ENCODE results near the gene IL22RA1.

Gene IL22RA1, protein sequence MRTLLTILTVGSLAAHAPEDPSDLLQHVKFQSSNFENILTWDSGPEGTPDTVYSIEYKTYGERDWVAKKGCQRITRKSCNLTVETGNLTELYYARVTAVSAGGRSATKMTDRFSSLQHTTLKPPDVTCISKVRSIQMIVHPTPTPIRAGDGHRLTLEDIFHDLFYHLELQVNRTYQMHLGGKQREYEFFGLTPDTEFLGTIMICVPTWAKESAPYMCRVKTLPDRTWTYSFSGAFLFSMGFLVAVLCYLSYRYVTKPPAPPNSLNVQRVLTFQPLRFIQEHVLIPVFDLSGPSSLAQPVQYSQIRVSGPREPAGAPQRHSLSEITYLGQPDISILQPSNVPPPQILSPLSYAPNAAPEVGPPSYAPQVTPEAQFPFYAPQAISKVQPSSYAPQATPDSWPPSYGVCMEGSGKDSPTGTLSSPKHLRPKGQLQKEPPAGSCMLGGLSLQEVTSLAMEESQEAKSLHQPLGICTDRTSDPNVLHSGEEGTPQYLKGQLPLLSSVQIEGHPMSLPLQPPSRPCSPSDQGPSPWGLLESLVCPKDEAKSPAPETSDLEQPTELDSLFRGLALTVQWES

DNA sequence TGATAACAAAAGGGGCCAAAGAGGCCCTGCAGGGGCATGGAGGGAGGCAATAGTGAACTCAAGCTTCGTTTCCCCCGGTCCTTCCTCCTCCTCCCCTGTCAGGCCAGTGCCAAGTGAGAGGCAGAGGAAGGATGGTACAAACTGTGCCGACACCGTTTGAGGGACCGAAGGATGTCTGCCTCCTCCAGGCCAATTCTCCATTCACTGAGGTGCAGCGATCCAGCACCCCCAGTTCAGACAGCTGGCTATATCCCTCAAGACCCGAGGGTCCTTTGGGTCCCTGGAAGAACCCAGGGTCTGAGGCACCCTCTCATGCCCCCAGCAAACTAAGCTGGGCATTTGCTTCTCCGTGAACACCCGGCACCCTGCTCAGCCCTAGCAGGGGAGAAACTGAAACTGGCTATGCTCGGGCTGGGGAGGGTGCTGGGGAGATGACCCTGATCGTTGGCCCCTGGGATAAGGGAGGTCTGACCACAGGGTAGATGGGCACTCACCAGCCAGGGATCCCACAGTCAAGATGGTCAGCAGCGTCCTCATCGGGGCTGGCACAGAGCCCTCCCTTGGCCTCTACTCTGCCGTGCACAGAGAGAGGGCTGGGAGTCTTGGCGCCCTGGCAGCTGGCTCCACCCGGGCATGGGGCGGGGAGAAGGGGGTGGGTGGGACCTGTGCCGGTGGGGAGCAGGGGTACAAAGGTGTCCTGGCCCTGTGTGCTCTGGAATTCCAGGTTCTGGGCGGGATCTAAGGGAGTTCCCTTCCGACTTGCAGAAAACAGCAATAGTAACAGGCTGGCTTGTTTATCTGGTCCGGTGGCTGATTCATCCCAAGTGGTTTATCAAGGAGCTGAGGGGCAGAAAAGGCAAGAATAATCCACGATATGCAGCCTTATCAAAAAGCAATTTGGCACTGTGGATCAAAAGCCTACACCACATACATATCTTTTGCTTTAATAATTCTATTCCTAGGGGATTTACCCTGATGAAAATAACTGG is at the start of gene IL22RA1:
IL22RA1 (minus strand) TSS at position 595 of the 989 bp plus-strand sequence; CDS start at position 537, 58 bp downstream.
- no peak for DNase-seq (ENCODE audit: low read depth)

DNA sequence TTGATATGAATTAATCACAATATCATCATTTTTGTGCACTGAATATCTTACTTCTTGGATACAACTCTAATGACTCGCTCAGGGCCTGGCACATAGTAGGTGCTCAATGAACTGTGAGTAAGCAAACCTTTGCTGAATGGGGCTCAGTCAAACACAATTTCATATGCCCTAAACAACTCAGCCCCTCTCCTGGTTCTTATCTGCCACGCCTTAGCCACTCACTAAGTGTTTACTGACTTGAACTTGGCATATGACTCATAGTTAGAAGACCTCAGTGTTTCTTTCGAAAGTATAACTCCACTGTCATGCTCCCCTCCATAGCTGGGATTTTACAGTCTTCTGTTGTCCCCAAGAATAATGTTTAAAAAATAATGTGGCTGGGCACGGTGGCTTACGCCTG is 48.9 kb upstream of the IL22RA1 start:
- peak; percentile 44 for DNase-seq (ENCODE audit: low read depth)

DNA sequence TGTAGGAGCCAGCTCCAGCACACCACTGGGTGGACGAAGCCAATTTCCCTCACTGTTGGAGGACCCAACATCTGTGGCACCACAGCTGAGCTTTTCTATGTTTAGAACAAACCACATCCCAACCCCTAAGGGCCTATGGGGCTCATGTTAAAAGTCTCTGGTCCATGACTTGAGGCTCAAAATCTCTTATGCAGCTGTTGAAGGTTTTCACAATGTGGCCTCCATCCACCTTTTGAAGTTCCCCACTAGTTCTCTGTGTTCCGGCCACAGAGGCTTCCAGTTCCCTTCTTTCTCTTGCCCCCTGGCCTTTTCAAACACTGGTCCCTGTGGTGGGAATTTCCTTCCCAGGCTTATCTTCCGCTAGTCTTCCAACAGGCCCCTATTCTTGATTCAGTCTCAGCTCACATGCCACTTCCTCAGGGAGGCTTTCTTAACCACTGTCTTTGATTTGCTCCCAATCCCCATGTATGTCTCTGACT is 48.1 kb upstream of the IL22RA1 start:
- no peak for DNase-seq (ENCODE audit: low read depth)

DNA sequence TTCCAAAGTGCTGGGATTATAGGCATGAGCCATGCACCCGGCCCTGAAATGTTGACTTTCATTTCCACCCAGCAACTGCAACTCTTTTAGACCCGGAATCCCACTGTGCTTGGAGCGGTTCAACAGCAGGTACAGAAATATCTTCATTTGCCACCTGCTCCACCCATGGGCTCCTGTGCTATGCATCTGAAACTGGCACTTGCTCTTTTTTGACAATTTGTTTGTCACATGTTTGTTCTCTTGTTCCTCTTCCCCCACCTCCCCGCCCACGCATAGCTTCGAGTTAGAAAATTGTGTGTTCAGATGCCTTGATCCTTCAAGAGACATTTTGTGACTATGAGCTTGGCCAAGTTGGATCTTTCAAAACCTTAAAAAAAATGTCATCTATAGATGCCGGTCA is 46.6 kb upstream of the IL22RA1 start:
- no peak for DNase-seq (ENCODE audit: low read depth)

DNA sequence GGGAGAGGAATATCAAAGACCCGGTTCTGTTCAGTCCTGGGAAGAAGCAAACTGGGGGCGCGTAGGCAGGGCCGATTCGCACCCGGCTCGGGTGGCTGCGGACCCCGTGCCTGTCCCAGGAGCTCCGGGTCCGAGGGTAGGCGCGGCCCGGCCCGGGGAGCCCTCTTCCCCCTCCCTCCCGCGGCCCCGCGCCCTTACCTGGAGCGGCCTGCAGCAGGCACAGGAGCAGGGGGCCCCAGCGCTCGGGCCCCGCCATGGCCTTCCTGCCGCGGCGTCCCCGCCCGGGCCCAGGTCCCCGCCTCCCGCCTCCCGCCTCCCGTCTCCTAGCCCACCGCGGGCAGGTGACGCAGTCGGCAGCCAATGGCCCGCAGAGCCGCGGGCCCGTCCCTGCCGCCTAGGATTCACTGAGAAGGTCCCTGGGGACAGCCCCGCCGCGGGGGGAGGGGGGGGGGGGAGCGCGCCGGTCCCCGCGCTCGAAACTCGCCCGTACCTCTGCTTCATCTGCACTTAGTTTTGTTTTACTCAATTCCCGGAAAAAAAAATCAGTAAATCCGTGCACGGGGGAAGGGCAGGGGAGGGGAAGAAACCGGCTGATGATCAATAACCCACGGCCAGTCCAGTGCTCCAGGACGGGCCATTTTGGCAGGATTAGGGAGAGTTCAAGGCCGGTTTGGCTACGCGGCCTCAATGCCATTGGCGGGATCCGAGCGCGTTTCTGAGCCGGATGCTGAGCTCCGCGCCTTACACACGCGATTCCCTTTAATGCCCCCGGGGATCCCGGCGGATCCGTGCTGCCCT is 44.3 kb upstream of the IL22RA1 start, which contains the start of gene IFNLR1:
IFNLR1 (minus strand) TSS at position 297 of the 798 bp plus-strand sequence; CDS start at position 256, 41 bp downstream.
- DNase-seq (ENCODE audit: low read depth) = no peak

DNA sequence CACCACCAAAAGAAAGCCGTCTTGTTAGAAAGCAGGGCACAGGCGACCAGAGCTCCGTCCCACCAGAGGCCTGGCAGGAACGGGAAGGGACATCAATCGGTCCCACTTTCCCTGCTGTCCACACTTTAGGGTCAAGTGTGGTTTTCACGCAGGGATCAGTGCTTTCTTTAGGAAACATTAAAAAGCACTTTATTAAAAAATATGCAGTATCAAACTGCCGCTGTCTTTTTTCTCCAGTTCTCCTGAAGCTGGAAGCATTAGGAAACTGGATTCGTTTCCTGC is 43.7 kb upstream of the IL22RA1 start:
- DNase-seq (ENCODE audit: low read depth) = no peak

DNA sequence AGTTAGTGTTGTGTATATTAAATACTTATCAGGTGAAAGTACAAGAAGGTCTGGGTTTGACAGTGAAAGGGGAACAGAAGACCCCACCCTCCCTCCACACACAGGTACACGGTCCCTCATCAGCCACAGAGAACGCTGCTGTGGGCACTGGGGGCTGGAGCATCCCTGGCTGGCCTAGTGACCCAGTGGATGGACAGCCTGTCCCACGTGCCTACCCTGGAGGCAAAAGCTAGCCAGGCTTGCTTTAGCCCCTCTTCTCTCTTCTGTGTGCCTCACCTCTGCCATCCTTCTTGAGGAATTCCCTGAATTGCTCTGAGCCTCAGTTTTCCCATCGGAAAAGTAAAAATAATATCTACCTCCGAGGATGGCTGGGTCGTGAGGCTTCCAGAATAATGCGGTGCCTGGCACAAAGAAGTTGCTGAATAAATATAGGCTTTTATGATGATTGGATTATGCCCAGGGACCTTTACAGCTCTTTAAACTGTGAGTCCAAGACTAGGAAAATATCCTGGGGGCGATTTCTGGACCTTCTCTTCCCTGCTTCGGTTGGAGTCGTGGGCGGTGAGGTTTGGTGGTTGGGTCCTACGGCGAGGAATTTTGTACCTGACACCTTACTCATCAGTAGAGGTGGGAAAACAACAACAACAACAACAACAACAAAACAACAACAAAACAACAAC is 43.2 kb upstream of the IL22RA1 start:
- no peak for DNase-seq (ENCODE audit: low read depth)

DNA sequence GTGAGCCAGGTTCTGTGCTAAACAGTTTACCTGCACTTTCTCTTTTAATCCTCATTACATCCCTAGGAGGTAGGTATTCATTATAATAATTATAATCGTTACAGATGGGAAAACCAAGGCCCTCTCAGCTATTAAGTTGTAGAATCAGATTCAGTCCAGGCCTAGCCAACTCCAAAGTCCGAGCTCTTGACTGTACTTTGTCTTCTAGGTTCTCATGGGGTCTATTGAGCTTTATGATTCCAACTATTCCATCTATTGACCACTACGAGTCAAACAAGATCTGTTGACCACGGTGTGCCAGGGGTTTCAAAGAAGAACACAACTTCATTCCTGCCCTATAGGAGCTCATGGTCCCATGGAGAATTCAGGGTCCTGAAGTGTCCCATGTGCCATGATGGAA is 42.1 kb upstream of the IL22RA1 start:
- DNase-seq (ENCODE audit: low read depth) = no peak

DNA sequence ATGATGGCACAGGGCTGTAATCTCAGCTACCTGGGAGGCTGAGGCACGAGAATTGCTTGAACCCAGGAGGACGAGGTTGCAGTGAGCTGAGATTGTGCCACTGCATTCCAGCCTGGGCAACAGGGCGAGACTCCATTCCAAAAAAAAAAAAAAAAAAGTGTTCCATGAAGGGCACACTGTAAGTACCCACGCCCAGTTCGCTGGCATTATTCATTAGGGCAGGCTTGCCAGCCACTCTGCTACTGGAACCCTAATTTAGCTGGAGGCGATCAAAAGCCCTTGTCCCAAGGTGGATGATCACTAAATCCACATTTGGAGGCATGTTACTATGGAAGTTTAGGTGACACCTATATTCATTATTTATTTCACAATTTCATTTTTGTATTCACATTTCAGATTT is 39.1 kb upstream of the IL22RA1 start:
- no peak for DNase-seq (ENCODE audit: low read depth)

DNA sequence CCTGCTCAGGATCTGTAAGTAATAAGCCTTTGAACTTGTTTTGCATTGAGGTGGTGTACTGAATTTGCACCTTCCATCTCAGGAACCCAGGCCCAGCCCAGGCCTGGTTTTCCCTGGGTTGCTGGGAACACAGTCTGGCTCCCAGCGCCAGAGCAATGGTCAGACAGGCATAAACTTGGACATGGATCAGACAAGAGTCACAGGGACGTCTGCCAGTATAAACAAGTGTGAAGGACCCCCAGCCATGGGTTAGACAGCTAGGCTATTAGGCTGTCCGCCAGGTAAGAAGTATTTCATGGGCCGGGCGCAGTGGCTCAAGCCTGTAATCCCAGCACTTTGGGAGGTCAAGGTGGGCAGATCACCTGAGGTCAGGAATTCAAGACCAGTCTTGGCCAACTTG is 38.7 kb upstream of the IL22RA1 start:
- DNase-seq (ENCODE audit: low read depth) = no peak

DNA sequence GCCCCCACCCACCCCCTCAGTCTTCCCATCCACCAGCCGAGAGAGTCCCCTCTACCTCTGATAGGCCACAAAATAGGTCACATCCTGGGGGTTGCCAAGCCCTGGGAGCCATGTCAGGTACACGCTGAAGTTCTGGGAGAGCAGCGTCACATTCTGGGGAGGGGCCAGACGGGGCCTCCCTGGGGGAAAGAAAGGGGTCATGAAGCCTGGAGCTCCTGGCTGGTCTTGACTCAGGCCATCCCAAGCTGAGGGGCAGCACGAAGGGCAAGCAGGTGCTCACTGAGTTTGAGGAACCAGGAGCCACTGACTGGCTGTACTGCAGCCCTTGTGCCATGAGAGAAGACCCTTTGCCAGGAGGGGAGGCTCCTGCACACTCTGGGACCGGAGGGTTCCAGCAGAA is 37.7 kb upstream of the IL22RA1 start:
- no peak for DNase-seq (ENCODE audit: low read depth)

DNA sequence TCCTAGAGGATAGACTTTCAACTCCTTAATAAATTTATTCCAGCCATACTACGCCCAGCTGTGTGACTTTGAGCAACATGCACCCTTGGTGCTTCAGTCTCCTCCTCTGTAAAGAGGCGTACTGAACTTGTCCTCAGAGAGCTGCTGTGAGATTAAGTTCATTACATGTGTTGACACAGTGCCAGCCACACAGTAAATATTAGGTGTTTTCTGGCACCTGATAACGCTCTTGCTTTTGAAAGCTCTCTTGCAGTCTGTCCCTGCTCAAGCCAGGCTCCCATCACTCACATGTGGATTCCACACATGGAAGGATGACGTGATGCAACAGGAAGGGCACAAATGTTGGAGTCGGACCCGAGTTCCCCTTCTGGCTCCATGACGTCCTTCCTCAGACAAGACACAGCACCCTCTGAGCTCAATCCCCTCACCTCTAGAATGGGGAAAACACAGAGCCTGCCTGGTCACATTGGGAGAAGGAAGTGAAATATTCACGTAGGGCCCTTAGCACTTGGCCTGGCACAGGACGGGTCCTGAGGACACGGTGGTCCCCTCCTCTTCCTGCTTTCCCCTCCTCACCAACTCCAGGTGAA is 36.4 kb upstream of the IL22RA1 start:
- no peak for DNase-seq (ENCODE audit: low read depth)

DNA sequence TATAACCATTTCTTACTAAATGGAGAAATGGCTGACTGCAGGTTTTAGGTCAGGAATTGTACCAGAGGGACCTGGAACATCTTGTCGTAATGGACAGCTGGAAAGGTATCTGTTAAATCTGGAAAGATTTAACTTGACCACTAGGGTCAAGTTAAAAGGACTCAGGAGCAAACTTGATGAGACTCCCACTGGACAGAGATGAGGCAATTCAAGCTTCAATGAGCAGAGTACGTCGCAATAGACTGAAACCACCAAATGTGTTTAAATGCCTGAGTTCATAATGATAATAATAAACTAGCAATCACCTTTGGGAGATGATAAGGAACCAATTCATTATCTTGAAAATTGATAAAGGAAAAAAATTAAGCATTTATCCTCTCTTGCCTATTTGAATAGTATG is 35.5 kb upstream of the IL22RA1 start:
- no peak for DNase-seq (ENCODE audit: low read depth)

DNA sequence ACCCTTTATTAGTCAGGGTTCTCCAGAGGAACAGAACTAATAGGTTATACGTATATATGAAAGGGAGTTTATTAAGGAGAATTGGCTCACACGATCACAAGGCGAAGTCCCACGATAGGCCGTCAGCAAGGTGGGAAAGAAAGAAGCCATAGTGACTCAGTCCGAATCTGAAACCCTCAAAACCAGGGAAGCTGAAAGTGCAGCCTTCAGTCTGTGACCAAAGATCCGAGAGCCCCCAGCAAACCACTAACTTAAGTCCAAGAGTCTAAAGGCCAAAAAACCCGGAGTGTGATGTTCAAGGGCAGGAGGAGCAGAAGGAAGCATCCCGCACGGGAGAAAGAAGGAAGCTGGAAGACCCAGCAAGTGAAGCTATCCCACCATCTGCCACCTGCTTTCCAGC is 34.2 kb upstream of the IL22RA1 start:
- no peak for DNase-seq (ENCODE audit: low read depth)

DNA sequence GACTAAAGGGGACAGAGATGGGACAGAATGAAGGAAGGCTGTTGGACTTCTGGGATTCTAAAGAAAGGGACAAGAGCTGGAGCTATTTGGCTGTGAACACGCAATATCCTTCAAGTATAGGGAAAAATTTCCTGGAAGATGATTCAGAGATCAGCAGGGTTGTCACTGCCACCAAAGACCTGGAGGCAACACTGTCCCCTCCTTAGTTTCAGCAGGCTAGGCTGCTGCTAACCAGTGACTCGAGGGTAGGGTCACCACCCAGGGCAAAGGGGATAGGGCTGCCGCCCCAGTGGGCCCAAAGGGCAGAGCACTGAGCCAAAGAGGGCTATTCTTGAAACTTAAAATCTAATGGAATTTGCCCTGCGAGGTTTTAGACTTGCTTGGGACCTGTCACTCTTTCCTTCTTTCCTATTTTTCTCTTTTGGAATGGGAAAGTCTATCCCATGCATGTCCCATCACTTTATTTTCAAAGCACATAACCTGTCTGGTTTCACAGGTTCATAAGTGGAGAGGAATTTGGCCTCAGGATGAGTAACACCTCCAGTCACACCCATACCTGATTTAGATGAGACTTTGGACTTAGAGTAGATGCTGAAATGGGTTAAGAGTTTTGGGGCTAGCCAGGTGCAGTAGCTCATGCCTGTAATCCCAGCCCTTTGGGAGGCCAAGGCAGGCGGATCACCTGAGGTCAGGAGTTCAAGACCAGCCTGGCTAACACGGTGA is 32.3 kb upstream of the IL22RA1 start:
- no peak for DNase-seq (ENCODE audit: low read depth)

DNA sequence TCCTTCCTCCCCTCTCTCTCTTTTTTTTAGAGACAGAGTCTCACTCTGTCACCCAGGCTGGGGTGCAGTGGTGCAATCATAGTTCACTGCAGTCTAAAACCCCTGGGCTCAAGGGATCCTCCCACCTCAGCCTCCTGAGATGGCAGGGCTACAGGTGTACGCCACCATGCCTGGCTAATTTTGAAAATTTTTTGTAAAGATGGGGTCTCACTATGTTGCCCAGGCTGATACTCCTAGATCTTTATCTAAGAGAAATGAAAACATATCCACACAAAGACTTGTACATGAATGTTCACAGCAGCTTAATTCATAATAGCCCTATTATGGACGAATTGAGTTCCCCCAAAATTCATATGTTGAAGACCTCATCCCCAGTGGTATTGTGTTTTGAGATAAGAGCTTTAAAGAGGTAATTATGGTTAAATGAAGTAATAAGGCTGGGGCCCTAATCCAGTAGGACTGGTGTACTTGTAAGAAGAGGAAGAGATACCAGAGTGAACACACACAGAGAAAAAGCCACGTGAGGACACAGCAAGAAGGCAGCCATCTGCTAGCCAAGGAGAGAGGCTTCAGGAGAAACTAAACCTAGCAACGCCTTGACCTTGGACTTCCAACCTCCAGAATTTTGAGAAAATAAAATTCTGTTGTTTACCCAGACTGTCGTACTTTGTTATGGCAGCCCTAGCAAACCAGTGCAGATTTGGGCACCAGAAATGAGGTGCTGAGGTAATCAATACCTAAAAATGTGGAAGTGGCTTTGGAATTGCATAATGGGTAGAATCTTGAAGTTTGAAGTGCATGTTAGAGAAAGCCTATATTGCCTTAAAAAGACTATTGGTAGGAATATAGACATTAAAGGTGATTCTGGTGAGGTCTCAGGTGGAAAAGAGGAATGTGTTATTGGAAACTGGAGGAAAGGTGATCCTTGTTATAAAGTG is 31.0 kb upstream of the IL22RA1 start:
- DNase-seq (ENCODE audit: low read depth) = no peak

DNA sequence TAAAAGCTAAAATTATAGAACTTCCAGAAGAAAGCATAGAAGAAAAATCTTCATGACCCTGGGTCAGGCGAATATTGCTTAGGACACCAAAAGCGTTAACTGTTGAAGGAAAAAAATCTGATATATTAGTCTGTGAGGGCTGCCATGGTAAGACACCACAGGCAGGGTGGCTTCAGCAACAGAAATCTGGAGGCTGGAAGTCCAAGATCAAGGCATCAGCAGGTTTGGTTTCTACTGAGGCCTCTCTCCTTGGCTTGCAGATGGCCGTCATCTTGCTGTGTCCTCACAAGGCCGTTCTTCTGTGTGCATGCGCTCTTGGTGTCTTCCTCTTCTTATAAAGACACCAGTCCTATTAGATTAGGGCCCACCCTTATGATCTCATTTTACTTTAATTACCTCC is 29.7 kb upstream of the IL22RA1 start:
- DNase-seq (ENCODE audit: low read depth) = no peak

DNA sequence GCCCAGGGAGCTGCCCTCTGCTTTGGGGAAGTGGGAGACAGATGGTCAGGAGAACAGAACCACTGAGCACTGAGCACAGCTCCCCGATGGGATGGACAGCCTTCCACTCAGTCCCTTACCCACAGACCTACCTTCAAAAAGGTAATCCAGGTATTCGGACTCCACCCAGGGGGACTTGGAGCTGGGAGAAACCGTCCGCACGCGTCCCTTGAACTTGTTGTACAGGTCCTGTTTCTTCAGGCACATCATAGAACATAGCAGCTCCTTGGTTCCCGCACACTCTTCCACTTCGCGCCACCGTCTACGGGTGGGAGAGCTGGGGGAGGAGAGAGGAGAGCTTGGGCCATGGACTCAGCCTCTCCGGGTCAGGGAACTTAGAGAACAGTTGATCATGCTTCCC is 26.3 kb upstream of the IL22RA1 start:
- DNase-seq (ENCODE audit: low read depth) = no peak

DNA sequence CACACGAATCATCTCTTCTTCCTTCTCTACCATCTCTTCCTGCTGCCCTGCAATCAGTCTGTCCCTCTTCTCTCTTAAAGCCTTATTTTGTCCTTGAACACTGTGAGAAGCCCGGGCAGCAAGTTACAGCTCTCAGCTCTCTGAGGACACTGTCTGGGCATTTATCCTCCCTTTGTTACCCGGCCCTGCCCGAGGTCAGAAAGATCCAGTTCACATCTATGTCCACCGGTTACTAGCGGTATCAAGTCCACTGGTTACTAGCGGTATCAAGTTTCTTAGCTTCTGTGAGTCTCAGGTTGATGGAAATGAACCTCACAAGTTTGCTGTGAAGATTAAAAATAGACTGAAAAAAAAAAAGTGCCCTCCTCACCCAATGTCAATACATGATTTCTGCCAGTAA is 25.3 kb upstream of the IL22RA1 start:
- DNase-seq (ENCODE audit: low read depth) = no peak

All from HS-5 (cell line).